Measurements from ENCODE around the gene SOX15.

DNA sequence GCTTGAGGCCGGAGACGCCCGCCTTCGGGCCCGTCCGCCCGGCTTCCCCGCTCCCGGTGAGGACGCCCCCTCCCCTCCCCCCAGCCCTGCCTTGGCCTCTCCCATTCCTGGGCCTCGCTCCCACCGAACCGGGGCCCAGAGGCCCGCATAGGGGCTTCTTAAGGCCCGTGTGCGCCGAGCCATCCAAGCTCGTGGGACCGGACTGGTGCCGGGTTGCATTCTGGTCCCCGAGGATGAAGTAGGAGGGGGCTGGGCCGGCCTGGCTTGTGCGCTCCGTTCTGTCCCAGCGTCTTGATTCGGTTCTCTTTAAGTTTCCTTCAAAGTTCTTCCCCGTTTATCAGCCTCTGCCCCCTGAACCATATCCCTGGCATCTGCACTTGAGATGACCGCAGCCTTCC lies 27.7 kb downstream of the SOX15 start:
- TF ChIP-seq POLR2AphosphoS5 (IDR thresholded peaks at IDR 0.05; ENCODE audit: low read depth, low read length) (no peak), TAF1 (IDR thresholded peaks at IDR 0.05; ENCODE audit: low read depth, low read length) (no peak), POLR2A (IDR thresholded peaks at IDR 0.05; ENCODE audit: low read depth, low read length) (no peak), POU2F2 (IDR thresholded peaks at IDR 0.05; ENCODE audit: low read depth, low read length) (no peak), SPI1 (IDR thresholded peaks at IDR 0.05; ENCODE audit: low read depth, low read length) (no peak)
